Lung (tissue), 12 donors: ENCODE measurements around the gene DDX41. TPM values are rescaled to one million over a fixed set of nuclear protein-coding genes. Genes with fewer than 3 reads are reported as not detected.

Source experiments
- ATAC-seq: fragments of 200-7000 bp; cut with Tn5 transposase; one replicate; pipeline ENCODE4 v1.9.1; 2020; ENCODE audit warnings: moderate number of reproducible peaks; ENCODE audit not compliant: insufficient read depth, low FRiP score
- DNase-seq, 3 donors: peaks; one replicate each; pipeline ENCODE4 v3.0.0-alpha.2; 2013 to 2017
- H3K27ac ChIP-seq, 2 donors: one replicate each; pipeline ENCODE4 v1.5.1; 2013; ENCODE audit warnings: mild to moderate bottlenecking in 2 of 2, moderate library complexity in 2 of 2, control low read depth in 1 of 2, inconsistent platforms in 1 of 2, low read depth in 1 of 2, low read length in 1 of 2
- H3K27me3 ChIP-seq, 3 donors: one replicate each; pipeline ENCODE4 v1.5.1; 2013; ENCODE audit warnings: low read length in 2 of 3; ENCODE audit not compliant: control insufficient read depth in 3 of 3, insufficient read depth in 3 of 3
- H3K36me3 ChIP-seq, 4 donors: one replicate each; pipeline ENCODE4 v1.5.1; 2013; ENCODE audit warnings: low read length in 4 of 4, mild to moderate bottlenecking in 1 of 4, moderate library complexity in 1 of 4; ENCODE audit not compliant: control insufficient read depth in 4 of 4, insufficient read depth in 4 of 4
- H3K4me1 ChIP-seq, 5 donors: one replicate each; pipeline ENCODE4 v1.5.1; 2013; ENCODE audit warnings: low read length in 5 of 5, mild to moderate bottlenecking in 2 of 5, moderate library complexity in 1 of 5; ENCODE audit not compliant: control insufficient read depth in 5 of 5, insufficient read depth in 5 of 5
- H3K4me3 ChIP-seq: one replicate; pipeline ENCODE4 v1.5.1; 2013; ENCODE audit warnings: mild to moderate bottlenecking, control low read depth, moderate library complexity
- H3K9ac ChIP-seq, 2 donors: one replicate each; pipeline ENCODE4 v1.5.1; 2013; ENCODE audit warnings: low read length in 2 of 2, control low read depth in 1 of 2; ENCODE audit not compliant: insufficient read depth in 1 of 2
- H3K9me3 ChIP-seq, 4 donors: one replicate each; pipeline ENCODE4 v1.5.1; 2013; ENCODE audit warnings: low read length in 3 of 4, mild to moderate bottlenecking in 1 of 4, moderate library complexity in 1 of 4; ENCODE audit not compliant: control insufficient read depth in 4 of 4, insufficient read depth in 3 of 4
- WGBS, 2 donors: extraction: QIAGEN DNeasy Blood & Tissue Kit; methylation state at CpG; one replicate each; pipeline ENCODE4 v1.1.7; 2013; 5-methylcytosine and 5-hydroxymethylcytosine counted together
- polyA plus RNA-seq, 2 donors: library from polyadenylated mRNA; stranded (reverse); fragments of 200-250 nt; gene quantifications; one replicate each; pipeline ENCODE4 v1.2.1, GENCODE V29; 2013
- total RNA-seq, 2 donors: library from RNA; depleted of rRNA in 1 of 2; stranded (reverse); fragments of >200 nt in 1 of 2; gene quantifications; one replicate each; pipeline ENCODE4 v1.2.1, GENCODE V29; 2014 to 2021
- TF ChIP-seq, protein P1 (sequence below): IDR thresholded peaks from 2 replicates; pipeline ENCODE4 v1.5.1; 2012; ENCODE audit warnings: mild to moderate bottlenecking; ENCODE audit errors: control extremely low read depth, extremely low read depth
- donor health status: control.
- donor health status: control.
- donor health status: Bipolar disorder and iron deficiency.
- donor health status: healthy.
- donor health status: DM: yes; HTN: yes; CAD: no.

Gene DDX41
- total and polyA plus RNA-seq, 4 donors = 63.2 to 110 (median 73.6) TPM

- TF ChIP-seq, protein P1, sequence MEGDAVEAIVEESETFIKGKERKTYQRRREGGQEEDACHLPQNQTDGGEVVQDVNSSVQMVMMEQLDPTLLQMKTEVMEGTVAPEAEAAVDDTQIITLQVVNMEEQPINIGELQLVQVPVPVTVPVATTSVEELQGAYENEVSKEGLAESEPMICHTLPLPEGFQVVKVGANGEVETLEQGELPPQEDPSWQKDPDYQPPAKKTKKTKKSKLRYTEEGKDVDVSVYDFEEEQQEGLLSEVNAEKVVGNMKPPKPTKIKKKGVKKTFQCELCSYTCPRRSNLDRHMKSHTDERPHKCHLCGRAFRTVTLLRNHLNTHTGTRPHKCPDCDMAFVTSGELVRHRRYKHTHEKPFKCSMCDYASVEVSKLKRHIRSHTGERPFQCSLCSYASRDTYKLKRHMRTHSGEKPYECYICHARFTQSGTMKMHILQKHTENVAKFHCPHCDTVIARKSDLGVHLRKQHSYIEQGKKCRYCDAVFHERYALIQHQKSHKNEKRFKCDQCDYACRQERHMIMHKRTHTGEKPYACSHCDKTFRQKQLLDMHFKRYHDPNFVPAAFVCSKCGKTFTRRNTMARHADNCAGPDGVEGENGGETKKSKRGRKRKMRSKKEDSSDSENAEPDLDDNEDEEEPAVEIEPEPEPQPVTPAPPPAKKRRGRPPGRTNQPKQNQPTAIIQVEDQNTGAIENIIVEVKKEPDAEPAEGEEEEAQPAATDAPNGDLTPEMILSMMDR = no peak
- DNase-seq (no peak), ATAC-seq (no peak)
- no peaks in the 10 kb centered on the region for H3K27me3 ChIP-seq
- H3K36me3 ChIP-seq = peaks cover 0 to 26% (median 10%) of the 10 kb centered on the region in 4 donors
- no peak overlapping the region for H3K9ac ChIP-seq
- no peaks in the 10 kb centered on the region for H3K9me3 ChIP-seq
- 79 to 80% methylated on average over 9 of the region's 9 CpGs for WGBS, 2 donors
- peaks cover 0 to 5% (median 0%) of the 10 kb centered on the region in 5 donors for H3K4me1 ChIP-seq
- no peak overlapping the region for H3K27ac ChIP-seq
- no peak overlapping the region for H3K4me3 ChIP-seq
These were observed 9.6 kb downstream of the DDX41 start for GRCh38 chr5:177507165-177507564.

DNA sequence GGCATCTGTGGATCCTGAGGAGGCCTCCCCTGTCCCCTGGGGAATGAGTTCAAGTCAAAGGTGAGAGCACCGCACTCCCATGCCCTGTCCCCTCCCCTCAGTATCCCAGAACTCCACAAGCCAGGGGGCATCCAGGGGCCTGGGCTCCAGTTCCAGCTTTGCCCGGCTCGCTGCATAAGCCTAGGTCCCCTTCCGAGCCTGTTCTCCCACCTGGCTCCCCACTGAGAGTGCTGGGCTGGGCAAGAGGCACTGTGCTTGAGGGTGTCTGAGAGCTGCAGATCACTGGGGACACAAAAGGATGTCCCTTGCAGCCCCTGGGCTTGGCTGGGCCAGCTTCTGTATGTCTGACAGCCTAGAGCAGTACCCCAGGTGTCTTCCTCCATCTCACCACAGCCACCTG, 11.7 kb downstream of the DDX41 start:
- no peaks in the 10 kb centered on the region for H3K27me3 ChIP-seq
- no peak overlapping the region for H3K9ac ChIP-seq
- no peaks in the 10 kb centered on the region for H3K9me3 ChIP-seq
- no peak overlapping the region for H3K27ac ChIP-seq
- WGBS, 2 donors = 95 to 100% methylated on average over 4 of the region's 4 CpGs
- TF ChIP-seq, protein P1 = no peak
- H3K4me3 ChIP-seq = no peak overlapping the region
- DNase-seq = no peak
- ATAC-seq = no peak
- H3K4me1 ChIP-seq = peaks cover 0 to 16% (median 0%) of the 10 kb centered on the region in 5 donors
- H3K36me3 ChIP-seq = peaks cover 0 to 8% (median 0%) of the 10 kb centered on the region in 4 donors

DNA sequence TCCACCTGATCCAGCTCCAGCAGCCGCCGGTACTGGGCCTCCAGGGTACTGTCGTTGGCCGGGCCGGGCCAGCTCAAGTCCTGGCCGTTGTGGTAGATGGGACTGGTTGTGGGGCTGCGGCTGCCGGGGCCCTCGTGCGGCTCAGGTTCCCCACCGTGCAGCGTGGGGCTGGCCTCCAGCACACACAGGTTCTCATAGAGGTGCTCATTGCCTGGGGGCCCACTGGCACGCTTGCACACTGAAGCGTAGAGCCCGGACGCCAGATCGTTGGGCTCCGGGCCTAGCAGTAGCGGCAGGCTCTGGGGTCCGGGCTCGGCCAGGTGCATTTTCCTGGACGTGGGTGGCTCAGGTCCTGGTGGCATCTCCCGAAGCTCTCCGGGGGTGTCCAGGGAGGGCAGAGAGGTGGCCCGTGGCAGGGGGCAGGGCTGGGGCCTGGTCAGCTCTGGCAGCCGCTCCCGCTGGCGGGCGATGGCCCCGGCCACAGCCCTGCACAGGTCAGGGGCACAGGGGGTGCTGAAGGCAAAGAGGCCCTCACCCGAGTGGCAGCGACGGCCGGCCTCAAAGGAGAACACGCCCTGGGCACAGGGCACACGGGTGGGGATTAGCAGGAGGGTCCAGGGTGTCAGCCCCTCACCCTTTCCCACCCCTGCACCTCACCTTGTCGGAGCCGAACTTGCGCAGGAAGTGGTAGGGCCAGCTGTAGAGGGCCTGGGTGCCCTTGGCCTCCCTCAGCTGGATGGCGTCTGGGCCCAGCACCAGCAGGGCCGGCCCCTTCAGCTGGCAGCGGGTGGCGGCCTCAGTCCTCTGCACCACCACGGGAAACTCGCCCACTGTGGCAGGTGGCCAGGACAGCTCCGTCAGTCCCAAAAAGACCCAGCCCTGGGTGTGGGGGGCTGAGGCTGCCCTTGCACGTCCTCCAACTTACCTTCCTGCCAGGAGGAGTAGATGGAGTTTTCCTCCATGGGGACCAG, 12.4 kb downstream of the DDX41 start:
- no peak for DNase-seq
- Histone ChIP-seq H3K36me3 (peaks cover 0 to 8% (median 0%) of the 10 kb centered on the region in 4 donors), H3K9me3 (no peaks in the 10 kb centered on the region), H3K27me3 (no peaks in the 10 kb centered on the region), H3K4me1 (peaks cover 0 to 10% (median 0%) of the 10 kb centered on the region in 5 donors), H3K9ac (no peak overlapping the region), H3K4me3 (no peak overlapping the region), H3K27ac (no peak overlapping the region)
- WGBS, 2 donors = 90 to 93% methylated on average over 47 of the region's 47 CpGs
- TF ChIP-seq, protein P1 = no peak
- ATAC-seq = no peak
